Cerebellar nuclear complex (tissue), 1 donor: ENCODE results near the gene AKNAD1.

Source experiments
- DNase-seq, 2 experiments: peaks; one replicate each; lab custom pipeline; 2025; lab: John Stamatoyannopoulos, UW

AKNAD1 gene

GRCh38 chr1:108862698-108863477, 6.0 kb upstream of the AKNAD1 start:
- no peak for DNase-seq

DNA sequence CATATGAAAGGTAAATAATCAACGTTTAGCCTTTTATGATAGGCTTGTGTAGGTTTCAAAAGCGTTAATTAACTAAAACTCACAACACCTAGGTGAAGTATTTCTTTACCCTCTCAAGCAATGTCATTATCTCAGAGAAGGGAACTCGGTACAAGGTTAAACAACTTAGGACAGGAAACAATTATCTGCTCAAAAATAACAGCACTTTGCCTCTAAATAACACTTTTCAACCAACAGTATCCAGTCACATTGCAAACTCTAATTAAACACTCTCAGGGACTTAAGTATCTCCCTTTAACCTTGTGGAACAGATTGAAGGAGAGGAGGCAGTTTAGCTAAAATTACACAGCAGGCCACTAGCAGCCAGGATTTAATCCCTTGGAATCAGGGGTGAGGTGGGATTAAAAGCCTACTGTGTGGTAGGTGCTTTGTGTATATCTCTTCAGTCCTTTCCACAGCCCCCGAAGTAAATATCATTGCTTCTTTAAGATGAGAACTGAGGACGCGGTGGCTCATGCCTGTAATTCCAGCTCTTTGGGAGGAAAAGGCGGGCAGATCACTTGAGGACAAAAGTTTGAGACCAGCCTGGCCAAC, 5.2 kb upstream of the AKNAD1 start:
- no peak for DNase-seq

- no peak for DNase-seq
Observed at GRCh38 chr1:108861566-108861965, 4.7 kb upstream of the AKNAD1 start.

GRCh38 chr1:108860190-108860907, 3.5 kb upstream of the AKNAD1 start:
- DNase-seq: no peak

DNA sequence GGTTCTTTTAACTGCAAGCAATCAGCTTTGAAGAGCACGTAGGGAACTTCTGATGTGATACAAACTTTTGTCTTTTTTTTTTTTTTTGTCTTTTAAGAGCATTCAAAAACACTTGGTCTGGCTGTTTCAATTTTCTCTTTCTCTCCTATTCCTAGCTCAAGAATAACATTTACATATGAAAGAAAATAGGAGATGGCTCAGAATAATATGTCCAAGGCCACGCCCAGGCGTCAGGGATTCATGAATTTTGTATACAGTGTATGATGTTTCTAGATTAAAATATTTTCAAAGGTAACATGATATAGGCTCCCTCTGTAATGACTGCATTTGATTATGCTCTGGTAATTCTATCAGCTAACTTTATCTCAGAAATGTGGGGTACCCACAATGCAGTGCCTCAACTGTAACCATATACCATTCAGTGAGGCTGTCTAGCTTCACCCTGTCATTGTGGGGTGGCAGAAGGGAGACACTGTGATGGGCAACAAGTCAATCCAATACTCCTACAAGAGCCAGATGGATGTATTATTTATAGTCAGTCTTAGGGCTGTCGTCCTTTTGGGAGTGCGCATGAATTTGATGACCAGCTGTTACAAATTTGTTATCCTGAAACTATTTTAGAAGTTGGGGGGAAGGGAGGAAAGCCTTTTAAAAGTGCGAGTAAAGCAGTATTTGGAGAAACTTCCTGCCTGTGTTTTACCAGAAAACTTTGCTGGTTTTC, 1.5 kb upstream of the AKNAD1 start:
- peak in 1 of 2 experiments; percentile 20 for DNase-seq

GRCh38 chr1:108854221-108855019, 2.5 kb downstream of the AKNAD1 start:
- DNase-seq: no peak

DNA sequence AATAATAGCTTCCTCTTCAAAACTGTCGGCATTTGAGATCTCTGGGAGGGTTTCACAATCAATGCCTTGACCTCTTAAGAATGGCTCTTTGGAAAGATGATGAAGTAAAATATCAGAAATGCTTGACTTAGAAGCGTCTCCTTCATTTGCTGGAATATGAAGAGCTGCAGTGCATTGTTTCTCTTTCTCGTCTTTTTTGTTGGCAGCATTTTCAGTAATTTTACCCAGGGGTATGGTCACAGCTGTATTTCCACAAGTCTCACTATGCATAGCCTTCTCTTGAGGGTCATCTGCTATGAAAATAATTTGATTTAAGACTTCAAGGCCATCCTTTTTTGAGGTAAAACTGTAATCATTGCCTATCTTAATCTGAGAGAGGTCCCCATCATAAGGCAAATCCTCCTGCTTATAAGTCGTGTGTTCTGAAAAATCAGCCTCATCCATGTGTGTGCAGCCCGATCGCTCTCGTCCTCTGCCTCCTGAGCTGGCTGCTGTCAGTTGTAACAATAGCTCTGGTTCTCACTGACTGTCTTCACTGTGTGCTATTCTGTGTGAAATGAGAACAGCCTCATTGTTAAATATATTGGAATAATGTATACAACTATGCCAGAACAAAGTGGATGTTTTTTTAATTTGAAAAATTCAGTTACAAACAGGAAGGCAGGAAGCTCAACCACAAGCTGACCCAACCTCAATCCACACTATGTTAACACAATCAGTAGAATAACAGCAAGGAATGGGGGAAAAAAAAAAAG, 4.5 kb downstream of the AKNAD1 start:
- DNase-seq: no peak

- DNase-seq: no peak
Observed at GRCh38 chr1:108851567-108851966, 5.3 kb downstream of the AKNAD1 start.

DNA sequence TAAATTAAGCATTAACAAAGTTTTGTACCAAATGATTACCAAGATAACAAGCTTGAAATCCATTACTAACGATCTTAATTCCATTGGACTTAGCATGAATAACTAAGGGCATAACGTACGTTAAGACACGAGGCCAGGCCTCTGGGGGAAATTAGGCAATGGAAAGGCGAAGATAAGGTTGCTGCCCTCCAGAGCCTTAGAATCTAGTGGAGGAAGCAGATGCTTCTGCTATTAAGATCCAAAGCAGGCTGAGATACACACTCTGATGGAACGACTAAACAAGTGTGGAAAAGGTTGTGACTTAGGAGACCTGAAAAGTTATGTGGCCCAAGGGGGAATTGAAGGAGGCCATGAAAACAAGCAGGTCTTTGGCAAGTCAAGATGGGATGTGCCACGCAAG, 6.0 kb downstream of the AKNAD1 start:
- no peak for DNase-seq

DNA sequence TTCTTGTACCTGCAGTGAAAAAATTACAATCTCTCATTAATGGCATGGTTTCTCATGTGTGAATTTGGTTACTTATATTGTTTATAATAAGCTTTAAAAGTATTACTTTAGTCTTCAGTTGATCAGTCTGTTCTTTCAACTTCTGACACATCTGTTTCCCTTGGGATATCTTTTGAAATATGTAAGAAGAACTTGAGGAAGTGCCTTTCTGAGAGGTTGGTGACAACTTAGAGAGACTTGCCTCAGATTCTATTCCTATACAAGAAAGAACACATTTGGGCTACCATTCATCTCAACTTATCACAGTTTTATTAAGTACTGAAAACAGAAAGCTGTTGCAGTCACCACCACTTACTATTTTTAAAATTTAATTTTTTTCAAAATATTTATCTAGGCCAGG, 8.1 kb downstream of the AKNAD1 start:
- DNase-seq: no peak

DNA sequence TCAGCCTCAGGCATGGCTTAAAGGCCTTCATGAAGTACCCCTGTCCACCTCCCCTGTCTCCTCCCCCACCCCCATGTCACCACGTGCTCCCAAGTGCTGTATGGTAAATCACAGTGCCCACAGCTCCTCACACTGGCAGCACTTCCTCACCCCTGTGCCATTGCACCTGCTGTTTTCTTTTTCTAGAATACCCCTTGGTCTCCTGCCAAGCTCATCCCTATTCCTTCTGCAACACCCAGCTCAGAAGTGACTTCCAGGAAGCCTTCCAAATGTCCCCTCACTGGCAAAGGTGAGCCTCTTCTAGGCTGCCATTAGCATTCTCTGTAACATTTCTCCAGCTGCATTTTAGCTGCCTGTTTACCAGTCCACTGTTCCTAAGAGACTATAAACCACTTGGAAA, 9.4 kb downstream of the AKNAD1 start:
- no peak for DNase-seq

GRCh38 chr1:108845991-108846390, 10.9 kb downstream of the AKNAD1 start:
- DNase-seq: no peak

DNA sequence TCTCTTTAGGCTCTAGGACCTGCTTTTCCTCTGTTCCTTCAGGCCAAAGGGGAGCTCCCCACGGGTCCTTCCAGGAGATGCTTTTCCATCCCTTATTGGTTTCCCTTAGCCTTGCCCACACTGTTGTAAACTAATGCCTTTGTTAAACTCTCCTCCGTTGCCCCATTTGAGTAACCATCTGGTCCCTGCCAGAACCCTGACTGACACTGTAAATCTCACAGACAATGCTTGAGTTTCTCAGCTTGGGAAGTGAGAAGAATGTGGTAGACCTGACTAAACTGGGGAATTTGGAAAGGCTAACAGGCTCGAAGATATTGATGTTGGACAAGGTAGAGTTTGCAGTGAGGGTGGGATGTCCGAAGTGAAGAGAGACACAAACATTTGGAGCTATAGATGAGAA, 11.4 kb downstream of the AKNAD1 start:
- DNase-seq: no peak

GRCh38 chr1:108843390-108844137, 13.3 kb downstream of the AKNAD1 start:
- no peak for DNase-seq

GRCh38 chr1:108842525-108843181, 14.2 kb downstream of the AKNAD1 start:
- DNase-seq: no peak

DNA sequence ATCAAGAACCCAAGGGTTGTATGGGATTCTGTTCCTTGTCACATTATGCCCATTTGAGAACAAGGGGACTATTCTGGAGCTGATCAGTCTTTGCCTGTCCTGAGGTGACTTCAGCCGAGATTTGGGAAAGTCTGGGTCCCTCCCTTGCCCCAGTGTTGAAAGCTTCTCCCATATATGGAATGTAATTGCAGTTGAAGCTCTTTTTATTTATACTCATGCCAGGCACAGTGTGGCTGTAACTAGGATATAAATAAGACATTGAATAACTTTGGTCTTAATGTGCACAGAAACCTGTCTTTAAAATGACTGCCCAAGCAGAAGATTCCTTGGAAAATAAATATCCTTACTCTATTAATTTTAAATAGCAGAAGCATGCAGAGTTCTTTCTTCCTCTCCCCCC, 15.2 kb downstream of the AKNAD1 start:
- DNase-seq: no peak

DNA sequence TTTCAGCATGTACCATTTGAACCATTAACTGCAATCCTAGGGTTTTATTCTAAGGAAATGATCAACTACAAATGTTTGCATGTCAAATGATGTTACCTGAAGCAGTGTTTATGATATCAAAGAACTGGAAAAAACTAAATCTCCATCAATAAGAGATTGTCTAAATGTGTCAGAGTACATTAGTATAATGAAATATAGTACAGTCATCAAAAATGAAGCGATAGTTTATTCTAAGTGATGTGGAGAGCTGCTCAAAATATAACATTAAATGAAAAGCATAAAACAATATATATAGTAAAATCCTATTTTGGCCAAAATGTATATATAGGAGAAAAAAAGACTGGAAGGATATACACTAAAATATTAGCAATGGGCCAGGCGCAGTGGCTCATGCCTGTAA, 24.0 kb downstream of the AKNAD1 start:
- DNase-seq: no peak

GRCh38 chr1:108831225-108831624, 25.7 kb downstream of the AKNAD1 start:
- DNase-seq: no peak
